Measurements from ENCODE around the gene PLSCR5. TPM values are rescaled to one million over a fixed set of nuclear protein-coding genes. Genes with fewer than 3 reads are reported as not detected.

Gene PLSCR5
- total RNA-seq, 1 donor from 2014 or later = not detected

DNA sequence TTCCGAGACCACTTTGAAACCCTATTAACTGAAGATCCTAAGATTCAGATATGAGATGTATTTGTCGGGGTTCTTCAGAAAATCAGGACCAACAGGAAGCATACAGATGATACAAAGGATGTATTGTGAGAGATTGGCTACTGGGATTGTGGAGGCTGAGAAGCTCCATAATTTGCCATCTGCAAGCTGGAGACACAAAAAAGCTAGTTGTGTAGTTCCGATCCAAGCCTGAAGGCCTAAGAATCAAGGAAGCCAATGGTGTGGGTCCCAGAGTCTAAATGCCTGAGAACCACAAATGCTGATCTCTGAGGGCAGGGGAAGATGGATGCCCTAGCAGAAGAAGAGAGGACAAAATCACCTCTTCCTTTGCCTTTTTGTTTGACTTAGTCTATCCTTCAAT, 49.8 kb downstream of the PLSCR5 start:
- DNase-seq (no peak), ATAC-seq (ENCODE audit: low read depth) (no peak)
- TF ChIP-seq, protein P1, sequence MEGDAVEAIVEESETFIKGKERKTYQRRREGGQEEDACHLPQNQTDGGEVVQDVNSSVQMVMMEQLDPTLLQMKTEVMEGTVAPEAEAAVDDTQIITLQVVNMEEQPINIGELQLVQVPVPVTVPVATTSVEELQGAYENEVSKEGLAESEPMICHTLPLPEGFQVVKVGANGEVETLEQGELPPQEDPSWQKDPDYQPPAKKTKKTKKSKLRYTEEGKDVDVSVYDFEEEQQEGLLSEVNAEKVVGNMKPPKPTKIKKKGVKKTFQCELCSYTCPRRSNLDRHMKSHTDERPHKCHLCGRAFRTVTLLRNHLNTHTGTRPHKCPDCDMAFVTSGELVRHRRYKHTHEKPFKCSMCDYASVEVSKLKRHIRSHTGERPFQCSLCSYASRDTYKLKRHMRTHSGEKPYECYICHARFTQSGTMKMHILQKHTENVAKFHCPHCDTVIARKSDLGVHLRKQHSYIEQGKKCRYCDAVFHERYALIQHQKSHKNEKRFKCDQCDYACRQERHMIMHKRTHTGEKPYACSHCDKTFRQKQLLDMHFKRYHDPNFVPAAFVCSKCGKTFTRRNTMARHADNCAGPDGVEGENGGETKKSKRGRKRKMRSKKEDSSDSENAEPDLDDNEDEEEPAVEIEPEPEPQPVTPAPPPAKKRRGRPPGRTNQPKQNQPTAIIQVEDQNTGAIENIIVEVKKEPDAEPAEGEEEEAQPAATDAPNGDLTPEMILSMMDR (IDR thresholded peaks at IDR 0.05) = no peak
- no peak overlapping the region for H3K4me3 Mint-ChIP-seq
- intact Hi-C loops (cut with micrococcal nuclease) = no loop called here
- ChIA-PET CTCF (no interaction called here), POLR2A (no interaction called here)
- H3K4me1 Mint-ChIP-seq = peaks cover 4% of the 10 kb centered on the region
- H3K27ac Mint-ChIP-seq = no peak overlapping the region
- H3K36me3 Mint-ChIP-seq (ENCODE audit: low read depth) = no peaks in the 10 kb centered on the region
- H3K9me3 Mint-ChIP-seq = no peaks in the 10 kb centered on the region
- no peaks in the 10 kb centered on the region for H3K27me3 Mint-ChIP-seq

DNA sequence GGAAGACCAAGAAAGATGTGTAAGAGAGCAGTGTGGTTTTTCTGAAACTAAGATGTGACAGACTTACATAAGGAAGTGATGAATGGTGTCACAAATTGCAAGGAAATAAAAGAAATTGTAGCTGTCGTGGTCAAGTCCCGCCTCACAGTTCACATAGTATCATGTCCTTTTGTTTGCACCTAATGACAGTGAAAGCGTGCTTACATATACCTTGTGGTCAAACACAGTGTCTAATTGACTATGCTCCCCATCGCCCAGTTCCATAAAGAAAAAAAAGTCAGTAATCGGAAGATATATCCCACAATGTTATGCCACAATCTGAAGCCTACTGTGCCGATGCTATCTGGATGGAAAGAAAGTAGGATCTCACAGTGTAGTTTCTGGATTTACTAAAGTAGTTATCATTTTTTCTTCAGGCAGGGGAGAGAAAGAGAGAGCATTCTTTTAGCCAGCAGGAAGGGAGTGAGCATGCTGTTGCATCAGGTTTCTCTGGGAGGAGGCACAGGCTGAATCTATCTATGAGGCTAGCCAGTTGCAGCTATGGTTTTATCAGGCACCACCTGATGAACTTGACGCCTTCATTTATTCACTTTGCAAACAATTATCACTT, 50.9 kb downstream of the PLSCR5 start:
- ATAC-seq (ENCODE audit: low read depth) (no peak), DNase-seq (no peak)
- no peak overlapping the region for H3K27ac Mint-ChIP-seq
- intact Hi-C loops (cut with micrococcal nuclease) = no loop called here
- POLR2A ChIA-PET = no interaction called here
- CTCF ChIA-PET = no interaction called here
- H3K4me1 Mint-ChIP-seq = peaks cover 5% of the 10 kb centered on the region
- H3K9me3 Mint-ChIP-seq = no peaks in the 10 kb centered on the region
- no peaks in the 10 kb centered on the region for H3K27me3 Mint-ChIP-seq
- no peaks in the 10 kb centered on the region for H3K36me3 Mint-ChIP-seq (ENCODE audit: low read depth)
- H3K4me3 Mint-ChIP-seq = no peak overlapping the region
- TF ChIP-seq, protein P1 (IDR thresholded peaks at IDR 0.05) = no peak

DNA sequence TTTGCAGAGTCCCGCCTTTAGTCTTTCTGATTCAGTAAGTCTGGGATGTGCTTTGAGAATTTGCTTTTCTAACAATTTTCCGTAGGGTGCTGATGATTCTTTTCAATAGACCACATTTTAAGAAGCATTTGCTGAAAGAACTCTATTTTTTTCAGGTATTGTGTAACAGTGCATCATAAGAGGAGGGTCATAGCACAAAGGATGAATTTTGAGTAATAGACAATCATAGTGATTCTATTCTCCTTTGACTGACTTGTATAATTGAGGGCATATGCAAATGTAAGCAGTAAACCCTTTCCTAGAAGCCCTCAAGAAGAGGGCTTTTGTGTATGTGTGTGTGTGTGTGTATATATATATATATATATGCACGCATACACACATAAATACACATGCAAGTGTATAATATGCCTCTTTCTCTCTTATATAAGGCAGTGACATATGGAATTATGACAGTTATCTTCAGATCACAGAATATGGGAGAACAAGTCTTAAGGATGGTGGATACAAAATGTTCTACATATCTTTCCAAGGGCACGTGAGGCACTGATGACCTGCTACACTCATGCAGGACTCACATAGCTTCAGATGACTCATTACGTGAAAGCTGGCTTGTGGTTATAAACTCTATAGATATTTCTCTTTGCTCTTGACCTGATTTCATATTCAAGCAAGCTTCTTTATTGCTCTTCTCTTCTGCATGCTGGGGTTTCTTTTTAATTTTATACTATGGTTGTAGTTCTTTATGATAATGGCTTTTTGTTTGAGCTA, 54.2 kb downstream of the PLSCR5 start:
- CTCF ChIA-PET = no interaction called here
- no peak for ATAC-seq (ENCODE audit: low read depth)
- Mint-ChIP-seq H3K27ac (no peak overlapping the region), H3K36me3 (ENCODE audit: low read depth) (no peaks in the 10 kb centered on the region), H3K27me3 (no peaks in the 10 kb centered on the region), H3K4me3 (no peak overlapping the region), H3K4me1 (peaks cover 5% of the 10 kb centered on the region), H3K9me3 (no peaks in the 10 kb centered on the region)
- TF ChIP-seq, protein P1 (IDR thresholded peaks at IDR 0.05) = no peak
- intact Hi-C loops (cut with micrococcal nuclease) = no loop called here
- POLR2A ChIA-PET = no interaction called here
- DNase-seq = no peak

DNA sequence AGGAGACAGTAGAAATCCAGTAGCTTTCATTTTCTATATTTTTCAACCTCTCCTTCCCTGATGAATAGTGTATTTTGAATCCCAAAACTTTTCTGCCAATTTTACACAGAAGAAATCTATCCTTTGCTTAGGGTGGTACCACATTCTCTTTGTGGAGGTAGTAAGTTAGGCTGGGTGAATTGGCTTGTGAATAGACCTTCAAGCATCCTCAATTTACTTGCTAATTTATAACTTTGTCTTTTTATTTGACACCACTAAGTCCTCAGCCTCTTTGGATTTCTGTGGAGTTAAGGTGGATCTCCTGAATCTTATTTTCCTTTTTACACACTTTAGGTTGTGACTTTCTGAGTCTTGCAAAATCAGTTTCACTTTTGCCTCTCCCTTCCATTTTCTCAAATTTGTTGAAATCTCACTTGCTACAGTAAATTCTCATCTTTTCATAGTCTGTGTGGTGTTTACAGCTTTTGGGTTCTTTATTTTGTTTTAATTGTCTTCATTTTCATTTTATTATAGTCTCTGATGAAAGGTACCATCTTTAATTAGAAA, 55.0 kb downstream of the PLSCR5 start:
- Mint-ChIP-seq H3K9me3 (no peaks in the 10 kb centered on the region), H3K27ac (no peak overlapping the region), H3K4me1 (peaks cover 7% of the 10 kb centered on the region), H3K27me3 (no peaks in the 10 kb centered on the region), H3K36me3 (ENCODE audit: low read depth) (no peaks in the 10 kb centered on the region), H3K4me3 (no peak overlapping the region)
- no peak for DNase-seq
- intact Hi-C loops (cut with micrococcal nuclease) = no loop called here
- POLR2A ChIA-PET = no interaction called here
- ATAC-seq (ENCODE audit: low read depth) = no peak
- TF ChIP-seq, protein P1 (IDR thresholded peaks at IDR 0.05) = no peak
- CTCF ChIA-PET = no interaction called here

DNA sequence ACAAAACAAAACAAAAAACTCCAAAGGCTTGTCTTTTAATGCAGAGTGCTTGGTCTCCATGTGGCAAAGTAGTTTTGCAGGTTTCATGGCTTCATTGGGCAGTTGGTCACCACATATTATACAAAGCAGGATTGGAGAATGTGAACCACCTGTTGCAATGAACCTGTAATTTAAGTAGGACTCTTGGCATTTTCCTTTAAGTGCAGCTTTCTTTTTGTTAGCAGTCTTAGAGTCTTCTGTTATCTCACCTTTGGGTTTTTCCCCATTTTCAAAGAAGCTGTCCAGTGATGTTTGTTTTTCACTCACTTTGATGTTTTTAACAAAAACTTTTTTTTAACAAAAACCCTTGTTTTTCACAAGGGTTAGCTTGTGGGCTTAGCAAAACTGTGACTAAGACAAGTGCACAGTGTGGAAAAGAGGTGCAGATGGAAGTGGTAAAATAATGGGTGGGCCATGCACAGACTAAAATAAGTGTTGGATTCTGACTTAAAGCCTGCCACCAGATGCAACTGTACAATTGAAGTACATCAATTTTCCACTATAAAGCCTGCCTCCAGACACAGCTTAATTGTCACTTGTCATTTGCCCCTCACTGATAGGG, 57.8 kb downstream of the PLSCR5 start:
- intact Hi-C loops (cut with micrococcal nuclease) = no loop called here
- CTCF ChIA-PET = interaction anchor here (1.2 kb wide), 1 partner anchor 360 kb away, joined by 3 read pairs; no protein-coding TSS in a partner anchor
- TF ChIP-seq, protein P1 (IDR thresholded peaks at IDR 0.05) = no peak
- Mint-ChIP-seq H3K27ac (peak overlapping the region; percentile 8), H3K27me3 (no peaks in the 10 kb centered on the region), H3K4me3 (no peak overlapping the region), H3K4me1 (peaks cover 26% of the 10 kb centered on the region), H3K36me3 (ENCODE audit: low read depth) (peaks cover 4% of the 10 kb centered on the region), H3K9me3 (no peaks in the 10 kb centered on the region)
- DNase-seq (no peak), ATAC-seq (ENCODE audit: low read depth) (no peak)
- POLR2A ChIA-PET = no interaction called here

Data from activated B cell treated with CpG ODN at 0.5 μM for 24 hours (primary cell).